IPS-18c (cell line): ENCODE measurements around the gene SLC25A43.
"Not testable (repeated sequence)": the region's sequence is repeated elsewhere in the genome, so short reads cannot be mapped to it uniquely, and the experiment has no call there.

ENCODE experiments used
- H3K4me3 ChIP-seq: 2 replicates; pipeline ENCODE4 v1.7.0; 2013; ENCODE audit warnings: low read depth, mild to moderate bottlenecking, low read length, moderate library complexity; ENCODE audit not compliant: insufficient read depth
- H3K9me3 ChIP-seq: one replicate; pipeline ENCODE4 v1.6.1; 2013; ENCODE audit warnings: mild to moderate bottlenecking, low read length, moderate library complexity; ENCODE audit not compliant: control insufficient read depth, insufficient read depth

SLC25A43 gene

DNA sequence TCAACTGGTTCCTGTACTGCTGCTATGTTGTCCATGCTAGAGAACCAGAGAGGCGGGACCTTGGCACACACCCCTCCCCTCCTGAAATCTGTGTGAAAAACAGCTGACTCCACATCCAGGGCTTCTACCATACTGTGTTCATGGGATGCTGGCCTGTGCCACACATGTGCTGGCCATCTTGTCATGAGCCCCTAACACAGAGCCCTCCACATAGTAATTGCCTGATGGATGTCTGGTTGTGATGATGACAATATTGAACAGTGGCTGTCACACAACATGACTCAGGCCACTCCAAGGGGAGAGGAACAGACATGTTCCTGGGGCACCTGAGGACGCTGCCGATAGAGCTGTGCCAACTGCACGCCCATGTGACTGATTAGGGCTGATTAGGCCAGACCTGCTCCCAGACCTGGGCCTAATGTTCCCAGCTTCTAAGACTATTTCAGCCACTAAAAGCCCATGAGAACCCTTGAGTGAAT lies 82.2 kb downstream of the SLC25A43 start:
- Histone ChIP-seq H3K4me3 (no peak overlapping the region), H3K9me3 (peaks cover 10% of the 10 kb centered on the region)

DNA sequence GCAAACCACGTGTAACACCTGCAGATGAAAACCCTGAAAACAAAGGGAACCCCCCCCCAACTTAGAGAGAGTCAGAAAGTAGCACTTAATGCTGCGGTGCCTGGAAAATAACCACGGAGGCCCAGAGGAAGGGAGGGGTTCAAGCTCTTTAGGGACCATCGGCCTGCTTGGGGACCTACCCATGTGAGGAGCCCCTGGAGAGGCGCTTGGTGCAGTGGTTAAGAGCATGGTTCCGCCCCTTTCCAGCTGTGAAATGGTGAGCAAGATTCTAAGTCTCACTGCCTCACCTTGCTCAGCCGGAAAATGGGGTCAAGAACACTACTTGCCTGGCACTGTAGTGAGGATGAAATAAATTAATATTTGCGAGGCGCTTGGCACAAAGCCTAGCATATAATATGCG lies 82.9 kb downstream of the SLC25A43 start:
- Histone ChIP-seq H3K4me3 (no peak overlapping the region), H3K9me3 (peaks cover 10% of the 10 kb centered on the region)

GRCh38 chrX:119482481-119483480 lies 83.6 kb downstream of the SLC25A43 start:
- H3K4me3 ChIP-seq, result no peak overlapping the region; the same call in 1 of the 2 replicates
- peaks cover 8% of the 10 kb centered on the region for H3K9me3 ChIP-seq

- Histone ChIP-seq H3K9me3 (peaks cover 3% of the 10 kb centered on the region), H3K4me3 (no peak overlapping the region)
Measured at GRCh38 chrX:119486745-119487144, 87.6 kb downstream of the SLC25A43 start.

DNA sequence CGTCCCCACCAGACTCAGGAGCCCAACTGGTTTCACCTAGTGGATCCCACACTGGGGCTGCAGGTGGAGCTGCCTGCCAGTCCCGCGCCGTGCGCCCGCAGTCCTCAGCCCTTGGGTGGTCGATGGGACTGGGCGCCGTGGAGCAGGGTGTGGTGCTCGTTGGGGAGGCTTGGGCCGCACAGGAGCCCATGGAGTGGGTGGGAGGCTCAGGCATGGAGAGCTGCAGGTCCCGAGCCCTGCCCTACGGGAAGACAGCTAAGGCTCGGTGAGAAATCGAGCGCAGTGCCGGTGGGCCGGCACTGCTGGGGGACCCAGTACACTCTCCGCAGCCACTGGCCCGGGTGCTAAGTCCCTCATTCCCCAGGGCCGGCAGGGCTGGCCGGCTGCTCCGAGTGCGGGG lies 88.6 kb downstream of the SLC25A43 start:
- H3K4me3 ChIP-seq, H3K9me3 ChIP-seq: not testable (repeated sequence)

- H3K4me3 ChIP-seq, result no peak overlapping the region
Measured at GRCh38 chrX:119488749-119489148, 89.6 kb downstream of the SLC25A43 start.

DNA sequence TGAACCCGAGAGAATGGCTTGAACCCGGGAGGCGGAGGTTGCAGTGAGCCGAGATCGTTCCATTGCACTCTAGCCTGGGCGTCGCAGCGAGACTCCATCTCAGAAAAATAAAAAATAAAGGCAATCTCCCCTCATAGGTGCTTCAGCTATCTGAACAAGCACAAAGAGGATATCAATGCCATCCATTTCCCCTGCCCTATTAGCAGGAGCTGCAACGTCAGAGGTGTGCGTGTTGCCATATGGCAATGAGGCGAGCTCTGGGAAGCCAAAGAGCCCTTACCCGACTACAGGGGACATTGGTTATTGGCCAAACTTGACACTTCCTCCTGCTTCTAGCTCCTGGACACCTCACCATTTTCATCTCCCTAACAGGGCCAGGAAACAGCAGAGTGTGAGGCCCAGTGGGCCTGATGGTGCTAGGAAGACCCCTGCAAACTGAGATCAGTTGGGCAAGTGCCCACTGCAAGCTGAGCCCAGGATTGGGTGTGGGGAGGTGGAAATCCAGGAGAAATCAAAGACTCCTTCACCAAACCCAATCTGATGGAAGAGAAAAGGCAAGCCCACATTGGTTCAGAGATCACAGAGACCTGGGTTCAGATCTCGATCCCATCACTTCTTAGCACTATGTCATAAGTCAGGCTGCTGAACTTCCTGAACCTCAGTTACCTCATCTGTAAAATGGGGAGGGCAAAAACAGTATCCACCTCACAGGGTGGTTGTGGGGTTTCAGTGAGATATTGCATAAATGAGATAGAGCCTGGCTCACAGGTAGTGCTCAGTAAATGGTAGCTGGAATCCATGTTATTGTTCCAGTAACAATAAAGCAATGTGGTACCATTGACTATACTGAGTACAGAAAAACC lies 90.3 kb downstream of the SLC25A43 start:
- H3K4me3 ChIP-seq, result no peak overlapping the region
- H3K9me3 ChIP-seq, result no peaks in the 10 kb centered on the region

More at GRCh38 chrX:119488749-119489148, 89.6 kb downstream of the SLC25A43 start:
- peaks cover 3% of the 10 kb centered on the region for H3K9me3 ChIP-seq

GRCh38 chrX:119492463-119492862 lies 93.3 kb downstream of the SLC25A43 start:
- no peaks in the 10 kb centered on the region for H3K9me3 ChIP-seq
- no peak overlapping the region for H3K4me3 ChIP-seq

GRCh38 chrX:119493851-119494495 lies 94.8 kb downstream of the SLC25A43 start:
- not testable (repeated sequence) for H3K9me3 ChIP-seq, H3K4me3 ChIP-seq

- H3K4me3 ChIP-seq, result no peak overlapping the region
- H3K9me3 ChIP-seq, result peaks cover 6% of the 10 kb centered on the region
Measured at GRCh38 chrX:119495734-119496726, 96.9 kb downstream of the SLC25A43 start.

DNA sequence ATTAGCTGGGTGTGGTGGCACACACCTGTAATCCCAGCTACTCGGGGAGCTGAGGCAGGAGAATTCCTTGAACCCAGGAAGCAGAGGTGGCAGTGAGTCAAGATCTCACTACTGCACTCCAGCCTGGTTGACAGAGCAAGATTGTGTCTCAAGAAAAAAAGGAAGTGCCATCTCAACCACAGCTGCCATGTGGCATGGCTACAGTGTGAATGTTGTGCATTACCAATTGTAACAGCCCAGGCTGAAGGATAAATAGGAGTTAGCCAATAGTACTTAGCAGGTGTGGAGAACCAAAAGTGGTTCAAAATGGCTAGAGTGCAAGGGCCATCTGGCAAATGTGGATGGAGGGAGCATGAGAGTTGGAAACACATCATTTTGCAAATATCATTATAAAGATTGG lies 98.0 kb downstream of the SLC25A43 start:
- H3K9me3 ChIP-seq, result peaks cover 7% of the 10 kb centered on the region
- H3K4me3 ChIP-seq, result no peak overlapping the region

GRCh38 chrX:119500061-119500800 lies 101.1 kb downstream of the SLC25A43 start:
- Histone ChIP-seq H3K4me3 (no peak overlapping the region), H3K9me3 (peaks cover 7% of the 10 kb centered on the region)

- H3K4me3 ChIP-seq, result no peak overlapping the region
- H3K9me3 ChIP-seq, result peaks cover 9% of the 10 kb centered on the region
Measured at GRCh38 chrX:119501511-119502148, 102.5 kb downstream of the SLC25A43 start.

DNA sequence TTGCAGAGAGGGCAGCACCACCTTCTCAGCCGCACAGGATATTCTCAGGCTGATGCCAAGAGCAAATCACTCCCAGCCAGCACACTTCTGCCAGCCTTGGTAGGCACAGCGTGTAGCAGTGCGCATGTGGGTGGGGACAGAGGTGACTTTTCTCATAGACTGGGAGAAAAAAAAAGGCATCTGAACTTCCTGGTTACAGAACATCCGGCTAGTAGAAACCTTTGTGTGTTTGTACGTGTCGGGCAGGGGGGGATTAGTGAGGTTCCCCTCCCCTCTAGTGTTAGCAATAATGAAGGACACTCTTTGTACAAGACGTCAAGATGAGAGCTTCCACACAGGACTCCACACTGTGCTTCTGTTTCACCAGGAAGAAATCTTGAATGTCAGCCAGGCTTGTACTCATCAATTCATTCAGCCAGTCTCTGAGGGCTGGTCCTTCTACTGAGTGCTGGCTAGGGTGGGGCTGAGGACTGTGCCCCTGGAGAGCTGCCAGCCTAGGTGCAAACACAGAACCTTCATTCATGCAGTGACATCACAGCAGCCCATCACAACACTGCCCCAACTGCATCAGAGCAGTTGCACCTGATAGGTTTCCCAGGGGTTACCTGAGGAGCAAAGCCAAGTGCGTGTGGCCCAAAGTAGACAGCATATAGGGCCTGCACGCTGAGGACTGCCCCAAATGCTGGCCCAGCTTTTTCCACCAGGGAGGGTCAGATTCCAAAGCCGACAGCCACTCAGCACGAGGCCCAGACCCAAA lies 103.8 kb downstream of the SLC25A43 start:
- H3K4me3 ChIP-seq, result no peak overlapping the region
- peaks cover 9% of the 10 kb centered on the region for H3K9me3 ChIP-seq

DNA sequence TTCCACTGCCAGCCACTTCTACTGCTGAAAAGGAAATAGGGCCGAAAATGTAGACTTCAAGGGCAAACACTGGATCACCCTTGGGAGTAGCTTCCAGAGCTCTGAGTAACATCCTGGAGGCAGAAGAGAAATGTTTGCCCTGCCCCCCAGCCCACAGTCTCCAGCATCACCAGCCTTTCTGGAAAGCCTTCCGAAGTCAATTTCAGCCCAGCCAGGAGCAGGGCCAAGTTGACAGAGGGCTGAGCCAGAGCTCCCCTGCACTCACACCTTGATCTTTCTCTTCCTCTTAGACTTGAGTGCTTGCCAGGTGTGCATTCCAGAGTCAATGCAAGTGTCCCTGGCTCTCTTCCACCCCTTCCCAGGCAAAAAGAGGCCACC lies 104.3 kb downstream of the SLC25A43 start:
- peaks cover 9% of the 10 kb centered on the region for H3K9me3 ChIP-seq
- no peak overlapping the region for H3K4me3 ChIP-seq
